HCT116 (cell line): Measurements from ENCODE around the gene PYGO1. TPM values are rescaled to one million over a fixed set of nuclear protein-coding genes. Genes with fewer than 3 reads are reported as not detected.

Experiments
- ATAC-seq: fragments of 200-7000 bp; cut with Tn5 transposase; 2 replicates; pipeline ENCODE4 v1.9.1; 2020; ENCODE audit warnings: mild to moderate bottlenecking, moderate library complexity
- BruUV-seq: library from RNA; stranded (reverse); fragments of 400-500 nt; replicated peaks from 2 replicates; lab custom pipeline; 2021; lab: Mats Ljungman, UMichigan
- CTCF ChIA-PET: fragments of 300-600 bp; sonication (Branson Sonifier 250); formaldehyde crosslinking; loops from one replicate; lab custom pipeline; 2021; ENCODE audit warnings: antibody characterized with exemption; lab: Charles Lee
- POLR2A ChIA-PET: fragments of 300-600, 350-600 bp; sonication (Branson Sonifier 250); formaldehyde crosslinking; loops from one replicate; lab custom pipeline; 2021; ENCODE audit warnings: antibody characterized with exemption; lab: Charles Lee
- RAD21 ChIA-PET, 2 experiments: fragments of 300-600 bp; sonication (Branson Sonifier 250); formaldehyde crosslinking; loops; one replicate each; lab custom pipeline; 2023; ENCODE audit warnings: low total read pairs in 2 of 2; ENCODE audit not compliant: uncharacterized antibody in 2 of 2, unreplicated experiment in 2 of 2, low non-redundant PET in 1 of 2; lab: Charles Lee
- DNase-seq: peaks from one replicate; pipeline ENCODE4 v3.0.0-alpha.2; 2010; ENCODE audit warnings: low read depth, low spot score
- H2AFZ ChIP-seq: fragments of 200-600 bp; shearing (Covaris generic), sonication (generic); 2 replicates; pipeline ENCODE4 v1.6.1; 2017; ENCODE audit warnings: low read depth, mixed run types, mixed read lengths, antibody characterized with exemption, low read length; ENCODE audit not compliant: poor library complexity, severe bottlenecking
- H3K27ac ChIP-seq: 2 replicates; pipeline ENCODE4 v1.5.1; 2012; ENCODE audit warnings: low read depth, low read length
- H3K27me3 ChIP-seq: fragments of 200-600 bp; sonication (generic); 2 replicates; pipeline ENCODE4 v1.6.1; 2016; ENCODE audit warnings: mixed run types, low read length, mixed read lengths; ENCODE audit not compliant: insufficient read depth
- H3K36me3 ChIP-seq, 2 experiments: fragments of 200-500 bp in 1 of 2; fragments of 200-600 bp in 1 of 2; sonication (Bioruptor generic) in 1 of 2; sonication (generic) in 1 of 2; 2 replicates each; pipeline versions ENCODE4 v1.5.1 to v1.6.1; 2014 to 2016; ENCODE audit warnings: low read length in 2 of 2, inconsistent platforms in 1 of 2, mixed read lengths in 1 of 2, mixed run types in 1 of 2; ENCODE audit not compliant: insufficient read depth in 2 of 2, control insufficient read depth in 1 of 2
- H3K4me1 ChIP-seq, 2 experiments: fragments of 200-600 bp in 1 of 2; sonication (generic) in 1 of 2; 2 replicates each; pipeline versions ENCODE4 v1.5.1 to v1.6.1; 2012 to 2017; ENCODE audit warnings: low read length in 2 of 2, inconsistent platforms in 1 of 2, mild to moderate bottlenecking in 1 of 2, mixed read lengths in 1 of 2, mixed run types in 1 of 2, moderate library complexity in 1 of 2; ENCODE audit not compliant: insufficient read depth in 2 of 2, control insufficient read depth in 1 of 2
- H3K4me2 ChIP-seq: fragments of 200-600 bp; sonication (generic); 2 replicates; pipeline ENCODE4 v1.6.1; 2017; ENCODE audit warnings: mixed run types, low read length, mixed read lengths
- H3K4me3 ChIP-seq, 2 experiments: fragments of 200-600 bp in 1 of 2; sonication (generic) in 1 of 2; replicated peaks in 1 of 2; 2 replicates each; pipeline ENCODE4 v1.5.1; 2011 to 2016; ENCODE audit warnings: low read length in 2 of 2, control low read depth in 1 of 2, low read depth in 1 of 2, mild to moderate bottlenecking in 1 of 2, mixed read lengths in 1 of 2, mixed run types in 1 of 2
- H3K79me2 ChIP-seq: fragments of 200-600 bp; sonication (generic); 2 replicates; pipeline ENCODE4 v1.6.1; 2017; ENCODE audit warnings: mild to moderate bottlenecking, mixed run types, low read length, moderate library complexity, mixed read lengths; ENCODE audit not compliant: insufficient read depth
- H3K9ac ChIP-seq: fragments of 200-600 bp; sonication (generic); 2 replicates; pipeline ENCODE4 v1.6.1; 2016; ENCODE audit warnings: low read length, mixed read lengths
- H3K9me2 ChIP-seq: fragments of 200-600 bp; sonication (generic), shearing (Covaris generic); 2 replicates; pipeline ENCODE4 v1.6.1; 2017; ENCODE audit warnings: mixed run types, mild to moderate bottlenecking, moderate library complexity; ENCODE audit not compliant: insufficient read depth
- H3K9me3 ChIP-seq, 2 experiments: fragments of 200-500 bp in 1 of 2; fragments of 200-600 bp in 1 of 2; sonication (Bioruptor generic) in 1 of 2; sonication (generic) in 1 of 2; 2 replicates each; pipeline ENCODE4 v1.6.1; 2014 to 2017; ENCODE audit warnings: low read length in 2 of 2, mixed read lengths in 2 of 2, inconsistent platforms in 1 of 2, low read depth in 1 of 2, mild to moderate bottlenecking in 1 of 2, mixed run types in 1 of 2, moderate library complexity in 1 of 2; ENCODE audit not compliant: control insufficient read depth in 1 of 2, insufficient read depth in 1 of 2
- H4K20me1 ChIP-seq: fragments of 200-600 bp; sonication (generic), shearing (Covaris generic); 2 replicates; pipeline ENCODE4 v1.6.1; 2017; ENCODE audit warnings: mixed run types, mild to moderate bottlenecking, moderate library complexity; ENCODE audit not compliant: insufficient read depth
- ATF3 ChIP-seq: IDR thresholded peaks from 2 replicates; pipeline ENCODE4 v1.6.1; 2012
- CBX3 ChIP-seq: IDR thresholded peaks from 2 replicates; pipeline ENCODE4 v1.6.1; 2012; ENCODE audit warnings: low read depth
- CEBPB ChIP-seq: IDR thresholded peaks from 2 replicates; pipeline ENCODE4 v1.6.1; 2012; ENCODE audit warnings: low read depth
- EGR1 ChIP-seq: IDR thresholded peaks from 2 replicates; pipeline ENCODE4 v1.6.1; 2012; ENCODE audit warnings: low read depth
- ELF1 ChIP-seq: IDR thresholded peaks from 2 replicates; pipeline ENCODE4 v1.6.1; 2012; ENCODE audit warnings: low read depth, borderline replicate concordance
- EZH2 ChIP-seq: fragments of 200-600 bp; sonication (generic); IDR thresholded peaks from 2 replicates; pipeline ENCODE4 v1.6.1; 2017; ENCODE audit warnings: antibody characterized with exemption, mixed run types
- JUND ChIP-seq: IDR thresholded peaks from 2 replicates; pipeline ENCODE4 v1.6.1; 2012
- POLR2A ChIP-seq: IDR thresholded peaks from 2 replicates; pipeline ENCODE4 v1.7.0; 2011; ENCODE audit warnings: borderline replicate concordance; ENCODE audit not compliant: insufficient read depth, insufficient read length; ENCODE audit errors: extremely low read depth
- POLR2AphosphoS5 ChIP-seq: IDR thresholded peaks from 2 replicates; pipeline ENCODE4 v1.6.1; 2011; ENCODE audit warnings: mild to moderate bottlenecking, low read depth, low read length, moderate library complexity
- RAD21 ChIP-seq: IDR thresholded peaks from 2 replicates; pipeline ENCODE4 v1.6.1; 2012; ENCODE audit warnings: low read depth, mild to moderate bottlenecking
- SIN3A ChIP-seq: IDR thresholded peaks from 2 replicates; pipeline ENCODE4 v1.6.1; 2012; ENCODE audit warnings: low read depth
- SP1 ChIP-seq: IDR thresholded peaks from 2 replicates; pipeline ENCODE4 v1.6.1; 2012; ENCODE audit warnings: low read depth
- YY1 ChIP-seq: IDR thresholded peaks from 2 replicates; pipeline ENCODE4 v1.6.1; 2011; ENCODE audit warnings: low read length, low read depth, moderate library complexity, mild to moderate bottlenecking; ENCODE audit not compliant: insufficient replicate concordance; ENCODE audit errors: extremely low read depth
- ZBTB33 ChIP-seq: IDR thresholded peaks from 2 replicates; pipeline ENCODE4 v1.6.1; 2011; ENCODE audit warnings: mild to moderate bottlenecking, low read length, moderate library complexity; ENCODE audit not compliant: insufficient replicate concordance; ENCODE audit errors: extremely low read depth
- ZFX ChIP-seq: fragments of 450-650 bp; IDR thresholded peaks from 2 replicates; pipeline ENCODE4 v1.6.1; 2017
- ZNF274 ChIP-seq: fragments of 200-500 bp; sonication (Bioruptor generic); IDR thresholded peaks from 2 replicates; pipeline ENCODE4 v1.6.1; 2014; ENCODE audit warnings: mild to moderate bottlenecking, low read depth, low read length, inconsistent platforms
- intact Hi-C: fragments of 100-400 bp; cut with micrococcal nuclease; formaldehyde crosslinking; loops from 2 replicates; pipeline ENCODE4 v1.10.0; 2022
- total RNA-seq: library from RNA; stranded (reverse); gene quantifications from one replicate; pipeline ENCODE4 v1.2.1, GENCODE V29; 2021; ENCODE audit not compliant: unreplicated experiment

PYGO1 gene
- total RNA-seq, 1 experiment from 2014 or later: 0.34 TPM

- no peak for TF ChIP-seq SIN3A
- no peak for TF ChIP-seq RAD21
- TF ChIP-seq POLR2A: no peak
- TF ChIP-seq ZNF274: no peak
- no peak for TF ChIP-seq EZH2
- peak; percentile 60 for TF ChIP-seq CBX3
- TF ChIP-seq ZFX: no peak
- TF ChIP-seq ELF1: no peak
- peak; percentile 88 for TF ChIP-seq CEBPB
- TF ChIP-seq ATF3: no peak
- TF ChIP-seq EGR1: no peak
- TF ChIP-seq ZBTB33: no peak
- TF ChIP-seq YY1: peak; percentile 26
- peak; percentile 33 for TF ChIP-seq POLR2AphosphoS5
- peak; percentile 85 for TF ChIP-seq JUND
Measured at GRCh38 chr15:55627730-55628368, 39.7 kb upstream of the PYGO1 start (continued).

- POLR2A ChIA-PET: no interaction called here
- no TSS peak for BruUV-seq
Measured at GRCh38 chr15:55619783-55620182, 31.6 kb upstream of the PYGO1 start.

More at GRCh38 chr15:55619783-55620182, 31.6 kb upstream of the PYGO1 start:
- H3K4me2 ChIP-seq: no peak overlapping the region
- ATAC-seq (no peak), DNase-seq (no peak)
- TF ChIP-seq ATF3: no peak
- no peak for TF ChIP-seq SP1
- H3K4me1 ChIP-seq: peaks cover 0 to 4% of the 10 kb centered on the region in 2 experiments; a peak in 1 of 4 replicates
- H3K9me2 ChIP-seq: no peaks in the 10 kb centered on the region
- H3K4me3 ChIP-seq: no peak overlapping the region
- no peak overlapping the region for H2AFZ ChIP-seq
- H3K27ac ChIP-seq: no peak overlapping the region
- H3K79me2 ChIP-seq: no peaks in the 10 kb centered on the region
- ChIA-PET RAD21 (no interaction called here), CTCF (no interaction called here)
- H3K9ac ChIP-seq: no peak overlapping the region
- H3K36me3 ChIP-seq: no peaks in the 10 kb centered on the region
- intact Hi-C loops: no loop called here
- H4K20me1 ChIP-seq: no peaks in the 10 kb centered on the region
- no peaks in the 10 kb centered on the region for H3K9me3 ChIP-seq
- H3K27me3 ChIP-seq: no peaks in the 10 kb centered on the region
